Brain microvascular endothelial cell (primary cell): ENCODE measurements around the gene KISS1.

ENCODE experiments used
- DNase-seq: peaks from one replicate; pipeline ENCODE4 v3.0.0-alpha.2; 2020
- H3K27ac ChIP-seq: fragments of 250-450 bp; sonication (Bioruptor Pico); 2 replicates; pipeline ENCODE4 v1.5.1; 2020; ENCODE audit warnings: mild to moderate bottlenecking, moderate library complexity
- H3K27me3 ChIP-seq: fragments of 250-450 bp; sonication (Bioruptor Pico); replicated peaks from 2 replicates; pipeline ENCODE4 v1.5.1; 2020; ENCODE audit warnings: mild to moderate bottlenecking
- H3K36me3 ChIP-seq: fragments of 250-450 bp; sonication (Bioruptor Pico); replicated peaks from 2 replicates; pipeline ENCODE4 v1.5.1; 2020; ENCODE audit warnings: mild to moderate bottlenecking
- H3K4me3 ChIP-seq: 2 replicates; pipeline ENCODE4 v1.5.1; 2011; ENCODE audit warnings: low read depth, mild to moderate bottlenecking, control low read depth, low read length, moderate library complexity
- in situ Hi-C: cut with HindIII; loops from 2 replicates; pipeline ENCODE4 v1.10.0; 2017; ENCODE audit warnings: low sequenced_read_pairs, low pct_ligation_motif_present
- TF ChIP-seq, protein P1 (sequence below): IDR thresholded peaks from 2 replicates; pipeline ENCODE4 v1.5.1; 2011; ENCODE audit warnings: low read depth, mild to moderate bottlenecking, moderate library complexity, low read length, control low read depth, inconsistent platforms; ENCODE audit errors: missing control alignments

Gene KISS1

DNA sequence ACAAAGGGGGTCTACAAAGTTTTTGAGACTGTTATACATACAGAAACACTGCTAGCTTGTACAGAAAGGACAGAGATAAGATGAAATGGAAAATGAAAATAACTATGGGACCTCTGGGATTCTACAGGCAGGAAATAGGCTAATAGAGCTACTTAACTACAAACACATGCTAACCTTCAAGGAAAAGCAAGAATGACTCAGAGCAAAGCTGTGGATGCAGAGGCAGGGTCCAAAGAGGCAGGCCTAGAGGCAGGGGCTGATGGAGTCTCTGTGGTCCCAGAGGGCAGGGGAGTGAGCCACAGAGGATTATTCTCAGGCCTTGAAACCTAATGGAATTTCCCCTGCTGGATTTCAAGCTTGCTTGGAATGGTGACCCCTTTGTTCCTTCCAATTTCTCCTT is 36.2 kb upstream of the KISS1 start:
- no peak for DNase-seq
- H3K4me3 ChIP-seq = no peak overlapping the region
- no peaks in the 10 kb centered on the region for H3K36me3 ChIP-seq
- in situ Hi-C loops = no loop called here
- TF ChIP-seq, protein P1, sequence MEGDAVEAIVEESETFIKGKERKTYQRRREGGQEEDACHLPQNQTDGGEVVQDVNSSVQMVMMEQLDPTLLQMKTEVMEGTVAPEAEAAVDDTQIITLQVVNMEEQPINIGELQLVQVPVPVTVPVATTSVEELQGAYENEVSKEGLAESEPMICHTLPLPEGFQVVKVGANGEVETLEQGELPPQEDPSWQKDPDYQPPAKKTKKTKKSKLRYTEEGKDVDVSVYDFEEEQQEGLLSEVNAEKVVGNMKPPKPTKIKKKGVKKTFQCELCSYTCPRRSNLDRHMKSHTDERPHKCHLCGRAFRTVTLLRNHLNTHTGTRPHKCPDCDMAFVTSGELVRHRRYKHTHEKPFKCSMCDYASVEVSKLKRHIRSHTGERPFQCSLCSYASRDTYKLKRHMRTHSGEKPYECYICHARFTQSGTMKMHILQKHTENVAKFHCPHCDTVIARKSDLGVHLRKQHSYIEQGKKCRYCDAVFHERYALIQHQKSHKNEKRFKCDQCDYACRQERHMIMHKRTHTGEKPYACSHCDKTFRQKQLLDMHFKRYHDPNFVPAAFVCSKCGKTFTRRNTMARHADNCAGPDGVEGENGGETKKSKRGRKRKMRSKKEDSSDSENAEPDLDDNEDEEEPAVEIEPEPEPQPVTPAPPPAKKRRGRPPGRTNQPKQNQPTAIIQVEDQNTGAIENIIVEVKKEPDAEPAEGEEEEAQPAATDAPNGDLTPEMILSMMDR = no peak
- no peak overlapping the region for H3K27ac ChIP-seq
- H3K27me3 ChIP-seq = no peaks in the 10 kb centered on the region

DNA sequence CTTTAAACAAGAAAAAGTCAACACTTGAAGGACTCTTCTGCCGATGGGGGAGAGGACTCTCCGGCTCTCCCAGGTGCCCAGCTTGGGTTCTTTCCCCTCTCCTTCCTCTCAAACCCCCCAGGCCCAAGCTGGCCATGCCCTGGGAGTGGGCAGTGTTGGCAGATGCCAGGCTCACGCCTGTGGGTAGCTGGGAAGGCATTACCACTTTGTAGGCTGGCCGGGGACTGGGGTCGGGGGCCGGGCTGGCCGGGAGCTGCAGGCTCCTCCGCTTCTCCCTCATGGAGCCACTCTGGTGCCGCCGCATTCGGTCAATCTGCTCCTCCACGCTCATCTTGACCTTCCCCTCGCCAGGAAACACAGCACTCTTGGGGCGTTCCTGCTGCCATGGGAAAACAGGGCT is 33.9 kb upstream of the KISS1 start:
- Histone ChIP-seq H3K27me3 (no peaks in the 10 kb centered on the region), H3K36me3 (no peaks in the 10 kb centered on the region), H3K4me3 (no peak overlapping the region), H3K27ac (no peak overlapping the region)
- TF ChIP-seq, protein P1 = no peak
- DNase-seq = no peak
- in situ Hi-C loops = no loop called here

DNA sequence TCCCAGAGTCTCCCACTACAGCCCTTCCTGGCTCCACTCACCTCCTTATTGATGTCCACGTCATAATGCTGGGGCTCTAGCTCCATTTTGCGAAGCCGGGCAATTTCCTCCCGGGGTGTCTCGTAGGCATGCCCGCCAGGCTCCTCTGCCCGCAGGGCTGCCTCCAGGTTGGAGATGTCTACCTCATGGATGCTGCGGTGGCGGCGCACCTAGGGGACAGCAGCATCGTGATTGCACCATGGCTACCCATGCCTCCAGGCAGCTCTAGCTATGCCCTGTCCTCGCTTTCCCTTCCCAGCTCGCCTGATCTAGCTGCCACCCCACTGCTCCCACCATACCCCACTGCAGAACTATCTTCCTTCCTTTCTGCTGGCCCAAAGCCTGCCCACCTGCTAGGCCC is 32.6 kb upstream of the KISS1 start:
- no peaks in the 10 kb centered on the region for H3K27me3 ChIP-seq
- H3K27ac ChIP-seq = no peak overlapping the region
- in situ Hi-C loops = no loop called here
- no peak overlapping the region for H3K4me3 ChIP-seq
- no peaks in the 10 kb centered on the region for H3K36me3 ChIP-seq
- no peak for DNase-seq
- TF ChIP-seq, protein P1 = no peak

DNA sequence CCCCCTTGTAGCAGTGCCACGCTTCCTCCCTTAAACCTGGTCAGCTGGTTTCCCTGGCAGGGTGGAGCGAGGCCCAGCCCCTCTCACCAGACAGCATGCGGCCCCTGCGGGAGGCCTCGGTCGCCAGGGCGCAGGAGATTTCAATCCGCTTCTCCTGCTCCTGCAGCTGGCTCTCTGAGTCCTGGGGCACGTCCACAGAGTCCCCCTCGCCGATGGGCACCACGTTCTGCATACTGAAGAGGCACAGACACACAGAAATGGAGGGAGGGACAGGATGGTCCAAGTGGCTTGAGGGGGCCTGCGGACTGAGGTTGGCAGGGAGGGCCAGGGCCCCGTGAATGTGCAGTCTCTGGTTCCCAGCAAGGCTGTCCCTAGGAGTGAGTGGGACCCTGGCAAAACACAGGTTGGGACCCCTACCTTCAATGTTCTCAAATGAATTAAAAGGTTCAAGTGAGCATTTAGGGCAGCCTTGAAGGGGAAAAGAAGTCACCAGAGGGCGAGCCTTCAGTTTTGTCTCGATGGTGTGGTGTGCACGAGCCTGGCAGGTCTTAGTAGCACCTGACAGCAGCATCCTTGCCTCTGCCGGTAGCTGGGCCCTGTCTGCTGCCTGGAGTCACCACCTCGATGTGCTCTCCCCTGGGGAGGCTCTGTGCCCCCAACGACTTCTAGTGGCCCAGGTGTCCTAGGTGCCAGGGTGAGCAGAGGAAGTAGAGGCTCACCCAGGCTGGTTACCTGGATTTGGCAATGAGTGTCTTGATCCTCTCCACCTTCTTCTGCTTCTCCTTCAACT is 31.9 kb upstream of the KISS1 start:
- no peaks in the 10 kb centered on the region for H3K27me3 ChIP-seq

DNA sequence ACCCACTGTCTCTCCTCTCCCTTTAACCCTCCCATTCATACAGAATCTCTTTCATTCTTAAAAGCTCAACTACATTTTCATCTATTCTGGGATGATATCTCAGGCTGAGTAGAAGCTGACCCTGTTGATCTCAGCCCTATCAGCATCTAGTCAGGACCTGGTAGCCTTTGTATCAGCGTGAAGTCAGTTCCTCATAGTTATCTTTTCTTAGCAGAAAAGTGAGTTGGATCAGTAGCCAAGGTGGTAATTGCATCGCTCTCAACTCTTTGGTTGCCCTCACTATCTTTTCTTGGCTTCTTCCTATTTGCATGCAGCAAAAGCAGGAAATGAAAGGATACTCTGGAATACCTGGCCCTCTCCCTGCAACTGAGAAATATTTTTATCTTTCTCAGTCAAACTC is 31.1 kb upstream of the KISS1 start:
- no peak overlapping the region for H3K4me3 ChIP-seq
- H3K36me3 ChIP-seq = no peaks in the 10 kb centered on the region
- DNase-seq = no peak
- no peaks in the 10 kb centered on the region for H3K27me3 ChIP-seq
- TF ChIP-seq, protein P1 = no peak
- in situ Hi-C loops = no loop called here
- no peak overlapping the region for H3K27ac ChIP-seq

More for the DNA sequence above, 31.9 kb upstream of the KISS1 start:
- H3K36me3 ChIP-seq = no peaks in the 10 kb centered on the region
- H3K4me3 ChIP-seq = no peak overlapping the region
- no peak for DNase-seq
- no peak overlapping the region for H3K27ac ChIP-seq
- in situ Hi-C loops = no loop called here
- TF ChIP-seq, protein P1 = no peak
